HepG2 (cell line): ENCODE results near the gene ZNF8.
"Not testable (repeated sequence)": the region's sequence is repeated elsewhere in the genome, so short reads cannot be mapped to it uniquely, and the experiment has no call there.

Experiments used
- CSRNP1 ChIP-seq: sonication (generic); formaldehyde crosslinking; IDR thresholded peaks from 2 replicates; pipeline ENCODE4 v1.8.1; 2023; ENCODE audit warnings: mild to moderate bottlenecking, missing genetic modification reagents
- MXI1 ChIP-seq: IDR thresholded peaks from 3 replicates; pipeline ENCODE4 v1.6.1; 2012; ENCODE audit warnings: low read depth, low read length, inconsistent platforms, borderline replicate concordance
- POLR2A ChIP-seq, 2 experiments: IDR thresholded peaks; 2 replicates each; pipeline ENCODE4 v1.6.1; 2011; ENCODE audit warnings: low read depth in 2 of 2, low read length in 2 of 2, mild to moderate bottlenecking in 1 of 2, moderate library complexity in 1 of 2; ENCODE audit not compliant: insufficient read depth in 1 of 2
- SMAD1 ChIP-seq: sonication (generic); formaldehyde crosslinking; IDR thresholded peaks from 2 replicates; pipeline ENCODE4 v1.4.0; 2020; ENCODE audit warnings: missing genetic modification reagents, low read depth, mild to moderate bottlenecking, borderline replicate concordance
- SP2 ChIP-seq: sonication (generic); formaldehyde crosslinking; IDR thresholded peaks from 2 replicates; pipeline ENCODE4 v1.5.1; 2020; ENCODE audit warnings: mild to moderate bottlenecking, missing genetic modification reagents
- TOE1 ChIP-seq: sonication (generic); formaldehyde crosslinking; IDR thresholded peaks from 2 replicates; pipeline ENCODE4 v1.4.0; 2020; ENCODE audit warnings: mild to moderate bottlenecking, missing genetic modification reagents
- ZFP36 ChIP-seq: fragments of 150-350 bp; IDR thresholded peaks from 2 replicates; pipeline ENCODE4 v1.6.1; 2018; ENCODE audit warnings: borderline replicate concordance, low read length, low read depth; ENCODE audit not compliant: partially characterized antibody
- TF ChIP-seq, protein P1 (sequence below): sonication (generic); formaldehyde crosslinking; IDR thresholded peaks from 2 replicates; pipeline ENCODE4 v1.4.0; 2020; ENCODE audit warnings: low read depth, mild to moderate bottlenecking, missing genetic modification reagents

- TF ChIP-seq SP2 (CRISPR knock-in tag); ZFP36; MXI1; SMAD1 (CRISPR knock-in tag); CSRNP1 (CRISPR knock-in tag); TOE1 (CRISPR knock-in tag); POLR2A (IDR thresholded peaks at IDR 0.05; ENCODE audit: insufficient read depth in 1 of 2, low read depth in 2 of 2, low read length in 2 of 2): not testable (repeated sequence)
- TF ChIP-seq, protein P1, sequence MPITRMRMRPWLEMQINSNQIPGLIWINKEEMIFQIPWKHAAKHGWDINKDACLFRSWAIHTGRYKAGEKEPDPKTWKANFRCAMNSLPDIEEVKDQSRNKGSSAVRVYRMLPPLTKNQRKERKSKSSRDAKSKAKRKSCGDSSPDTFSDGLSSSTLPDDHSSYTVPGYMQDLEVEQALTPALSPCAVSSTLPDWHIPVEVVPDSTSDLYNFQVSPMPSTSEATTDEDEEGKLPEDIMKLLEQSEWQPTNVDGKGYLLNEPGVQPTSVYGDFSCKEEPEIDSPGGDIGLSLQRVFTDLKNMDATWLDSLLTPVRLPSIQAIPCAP: not testable (repeated sequence)
These were observed 20.5 kb upstream of the ZNF8 start for GRCh38 chr19:58258259-58258658.
